GM12892 (cell line): ENCODE results near the gene SBF1.

Experiments used
- POLR2A ChIP-seq: IDR thresholded peaks from 2 replicates; pipeline ENCODE4 v1.6.1; 2011; ENCODE audit warnings: low read depth, low read length, control low read depth
- POLR2AphosphoS5 ChIP-seq: IDR thresholded peaks from 2 replicates; pipeline ENCODE4 v1.6.1; 2011; ENCODE audit warnings: low read depth, low read length, control low read depth

GRCh38 chr22:50418624-50419023 lies 56.2 kb downstream of the SBF1 start:
- no peak for TF ChIP-seq POLR2A
- no peak for TF ChIP-seq POLR2AphosphoS5
